D721Med (cell line): ENCODE measurements around the gene THAP12.
"Not testable (repeated sequence)": the region's sequence is repeated elsewhere in the genome, so short reads cannot be mapped to it uniquely, and the experiment has no call there.

Source experiments
- DNase-seq: peaks from one replicate; pipeline ENCODE4 v3.0.0; 2011; ENCODE audit warnings: low spot score; ENCODE audit not compliant: insufficient read length
- FAIRE-seq: peaks from 2 replicates; lab custom pipeline; 2011; peaks lifted over from hg19 to GRCh38; lab: Jason Lieb, UNC
- CTCF ChIP-seq: IDR thresholded peaks from 2 replicates; pipeline ENCODE4 v1.5.1; 2012; ENCODE audit warnings: mild to moderate bottlenecking, control low read depth; ENCODE audit not compliant: insufficient read depth; ENCODE audit errors: missing control alignments

THAP12 gene

GRCh38 chr11:76329983-76330382, 50.9 kb downstream of the THAP12 start:
- FAIRE-seq, result no peak
- DNase-seq, result no peak
- no peak for TF ChIP-seq CTCF

- no peak for DNase-seq
- FAIRE-seq, result no peak
Observed at GRCh38 chr11:76329084-76329648, 51.8 kb downstream of the THAP12 start.

GRCh38 chr11:76327756-76328388, 53.1 kb downstream of the THAP12 start:
- FAIRE-seq (no peak), DNase-seq (no peak)
- TF ChIP-seq CTCF, result no peak

More at GRCh38 chr11:76329084-76329648, 51.8 kb downstream of the THAP12 start:
- TF ChIP-seq CTCF, result no peak

GRCh38 chr11:76327202-76327601, 53.7 kb downstream of the THAP12 start:
- no peak for DNase-seq
- no peak for FAIRE-seq
- TF ChIP-seq CTCF, result no peak

GRCh38 chr11:76325185-76325584, 55.7 kb downstream of the THAP12 start:
- no peak for DNase-seq
- FAIRE-seq, result no peak
- TF ChIP-seq CTCF, result no peak

- no peak for TF ChIP-seq CTCF
- DNase-seq (no peak), FAIRE-seq (no peak)
Observed at GRCh38 chr11:76323804-76324203, 57.1 kb downstream of the THAP12 start.

- DNase-seq, FAIRE-seq: not testable (repeated sequence)
Observed at GRCh38 chr11:76323375-76323774, 57.6 kb downstream of the THAP12 start.
